ENCODE data around the gene PCYT2.

Gene PCYT2

DNA sequence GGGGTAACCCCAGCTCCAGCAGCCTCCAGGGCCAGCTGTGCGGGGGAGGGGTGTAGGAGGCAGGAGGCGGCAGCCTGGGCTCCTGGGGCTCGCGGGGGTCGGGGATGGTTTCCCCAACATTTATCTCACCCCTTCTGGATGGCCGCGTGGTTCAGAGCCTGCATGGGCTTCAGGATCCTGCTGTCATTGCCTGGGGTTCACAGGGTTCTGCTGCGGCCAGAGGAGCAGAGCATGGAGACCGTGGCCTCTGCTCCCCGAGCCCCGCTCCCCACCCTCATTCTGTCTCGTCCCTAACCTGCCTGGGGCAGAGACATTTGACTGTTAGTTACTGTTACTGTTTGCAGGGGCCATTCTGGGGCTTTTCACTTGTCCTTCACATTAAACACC is 31.0 kb upstream of the PCYT2 start:
- DNase-seq, result no peak

DNA sequence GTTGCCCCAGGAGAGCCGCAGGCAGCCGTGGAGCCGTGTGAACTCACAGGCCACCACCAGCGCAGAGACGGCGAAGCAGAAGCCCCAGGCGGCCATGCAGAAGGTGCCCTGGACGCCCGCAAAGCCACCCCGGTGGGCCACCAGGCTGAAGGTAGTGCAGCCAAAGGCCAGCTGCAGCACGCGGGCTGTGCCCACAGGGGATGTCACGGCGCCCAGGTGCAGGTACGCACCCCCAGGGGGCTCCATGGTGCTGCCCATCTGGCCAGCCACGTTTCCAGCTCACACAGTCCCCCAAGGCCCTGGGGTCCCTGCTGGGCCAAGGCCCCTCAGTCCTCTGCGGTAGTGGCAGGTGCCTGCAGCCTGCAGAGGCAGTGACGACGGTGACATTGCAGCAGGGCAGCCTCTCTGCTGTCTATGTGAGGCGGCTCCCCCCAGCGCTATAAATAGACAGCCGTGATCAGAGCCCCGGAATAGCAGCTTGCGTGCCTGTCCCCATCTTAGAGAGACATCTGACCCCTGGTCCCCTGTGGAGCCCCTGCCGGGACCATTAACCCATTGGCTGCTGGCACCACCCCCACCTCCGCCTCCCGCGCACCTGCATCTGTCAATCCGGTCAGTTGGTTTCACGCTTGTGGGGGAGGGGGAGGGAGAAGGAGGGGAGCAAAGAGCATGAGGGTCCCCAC is 30.4 kb upstream of the PCYT2 start:
- DNase-seq, result no peak

DNA sequence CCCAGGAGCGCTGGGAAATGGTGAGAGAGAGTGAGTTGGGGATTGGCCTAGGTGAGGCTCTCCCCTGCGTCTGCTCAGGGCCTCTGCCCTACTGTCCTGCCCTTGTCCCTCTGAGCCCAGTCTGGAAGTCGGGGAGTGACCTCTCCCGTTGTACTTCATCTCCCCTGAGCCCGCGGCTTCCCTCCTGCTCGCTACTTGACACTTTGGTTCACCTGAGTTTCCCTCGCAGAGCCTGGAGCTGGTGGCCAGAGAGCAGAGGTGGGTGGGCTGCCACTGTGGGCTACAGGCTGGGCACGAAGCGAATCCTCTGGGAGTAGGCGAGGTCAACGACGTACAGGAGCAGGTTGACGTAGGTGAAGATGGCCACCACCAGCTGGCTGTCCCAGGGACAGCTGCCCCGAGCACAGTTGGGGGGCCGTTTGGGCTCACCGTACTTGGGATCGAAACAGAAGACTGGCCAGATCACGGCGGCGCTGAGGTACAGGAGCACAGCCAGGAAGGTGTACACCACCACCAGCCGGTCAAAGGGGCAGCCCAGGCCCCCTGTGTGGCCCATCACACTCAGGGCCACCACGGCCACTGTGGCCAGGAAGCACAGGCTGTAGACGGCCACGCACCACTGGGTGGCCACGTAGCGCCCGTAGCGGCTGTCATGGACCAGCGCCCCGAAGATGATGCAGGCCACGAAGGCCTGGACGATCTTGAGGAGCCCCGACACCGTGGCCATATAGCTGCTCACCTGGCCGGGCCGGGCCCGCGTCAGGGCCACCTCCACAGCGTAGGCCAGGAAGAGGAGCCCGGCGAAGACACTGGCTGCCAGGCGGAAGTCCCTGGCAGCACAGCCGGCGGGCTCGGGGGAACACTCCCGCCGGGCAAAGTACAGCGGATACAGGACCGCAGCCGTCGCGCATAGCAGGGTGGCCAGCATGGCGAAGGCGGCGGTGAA is 29.6 kb upstream of the PCYT2 start:
- DNase-seq, result no peak

DNA sequence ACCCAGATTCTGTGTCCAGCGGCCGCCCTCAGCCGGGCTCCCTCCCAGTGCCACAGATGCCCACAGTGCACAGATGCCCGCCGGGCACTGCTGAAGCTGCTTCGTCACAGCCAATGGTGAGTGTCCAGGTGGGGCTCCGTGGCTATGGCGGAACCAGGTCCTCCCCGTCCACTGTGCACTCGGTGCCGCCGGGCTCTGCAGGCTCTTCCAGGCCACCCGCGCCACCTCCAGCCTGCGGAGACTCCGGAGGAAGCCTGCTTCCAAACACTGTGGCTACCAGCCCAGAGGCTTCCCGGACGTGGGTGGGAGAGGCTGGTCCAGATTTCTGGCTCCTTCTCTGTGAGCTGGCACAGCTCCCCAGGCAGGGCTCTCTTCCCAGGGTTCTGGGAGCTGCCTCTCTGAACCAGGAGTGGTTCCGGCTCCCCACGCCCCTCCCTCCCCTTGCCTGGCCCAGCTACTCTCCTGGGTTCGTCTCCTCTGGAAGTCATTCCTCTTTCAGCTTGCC is 28.7 kb upstream of the PCYT2 start:
- DNase-seq, result no peak

DNA sequence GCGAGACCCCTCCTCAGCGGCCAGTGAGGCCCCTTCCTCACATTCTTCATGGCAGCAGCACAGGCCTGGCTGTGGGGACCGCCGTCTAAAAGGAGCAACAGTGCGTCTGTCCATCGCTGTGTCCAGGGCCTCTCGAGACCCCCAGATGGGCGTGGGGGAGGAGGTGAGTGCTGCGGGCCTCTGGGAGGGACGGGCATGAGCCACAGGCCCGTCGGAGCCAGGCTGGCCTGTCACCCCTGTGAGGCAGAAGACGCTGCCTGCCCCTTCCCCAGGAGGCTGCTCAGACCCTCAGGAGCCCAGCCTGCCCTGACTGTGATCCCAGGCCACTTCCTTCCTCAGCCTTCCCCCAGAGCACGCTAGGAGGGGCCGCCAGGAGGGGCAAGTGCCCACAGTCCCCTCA is 28.0 kb upstream of the PCYT2 start:
- DNase-seq, result no peak

DNA sequence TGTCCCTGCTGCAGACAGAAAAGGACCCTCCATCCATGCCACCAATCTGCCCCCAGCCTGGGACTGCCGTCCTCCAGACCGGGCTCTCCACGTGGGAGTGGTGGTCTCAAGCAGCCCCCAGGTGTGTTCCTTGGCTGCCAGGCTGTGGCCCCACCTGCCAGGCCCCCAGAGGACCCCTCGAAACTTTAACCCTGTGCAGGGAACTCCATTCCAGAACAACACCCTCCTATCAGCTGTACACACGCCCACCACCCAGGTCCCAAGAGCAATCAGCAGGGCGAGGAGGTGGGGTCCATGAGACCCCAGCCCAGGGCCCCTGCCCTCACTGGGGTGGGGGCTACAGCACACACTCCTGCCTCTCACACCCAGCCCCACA is 24.5 kb upstream of the PCYT2 start:
- DNase-seq, result no peak

DNA sequence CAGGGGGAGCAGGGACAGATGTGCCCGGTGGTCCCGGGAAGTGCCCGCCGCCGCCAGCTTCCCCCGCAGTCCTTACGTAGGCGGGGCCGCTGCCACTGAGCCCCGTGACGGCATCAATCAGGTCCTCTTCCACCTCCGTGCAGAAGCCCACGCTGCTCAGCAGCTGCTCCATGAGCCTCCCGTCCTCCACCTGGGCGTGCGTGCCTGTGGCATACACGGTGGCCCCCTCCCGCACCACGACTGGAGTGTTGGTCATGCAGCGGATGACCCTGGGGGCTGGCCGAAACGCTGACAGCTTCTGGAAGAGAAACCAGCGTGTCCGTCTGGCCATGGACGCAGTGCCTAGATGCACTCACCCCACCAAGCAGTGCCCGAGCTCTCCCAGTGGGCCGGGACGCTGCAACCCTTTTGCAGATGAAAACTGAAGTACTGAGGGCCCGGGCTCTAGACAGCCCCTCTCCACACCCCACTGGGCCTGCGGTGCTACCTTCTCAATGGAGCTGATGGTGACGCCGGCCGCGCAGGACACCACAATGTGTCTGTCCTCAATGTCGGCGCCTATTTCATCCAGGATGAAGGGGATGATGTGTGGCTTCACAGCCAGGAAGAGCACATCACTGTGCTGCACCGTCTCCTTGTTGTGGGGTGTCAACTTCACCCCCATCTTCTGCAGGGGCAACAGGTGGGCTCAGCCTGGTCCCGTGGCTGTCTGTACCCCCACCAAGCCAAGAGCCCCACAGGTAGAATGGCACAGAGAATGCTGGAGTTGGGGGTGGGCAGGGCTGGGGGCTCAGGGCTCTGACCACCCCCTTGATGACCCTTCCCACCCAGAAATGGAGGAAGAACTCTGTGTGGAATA is 23.9 kb upstream of the PCYT2 start:
- DNase-seq, result no peak

DNA sequence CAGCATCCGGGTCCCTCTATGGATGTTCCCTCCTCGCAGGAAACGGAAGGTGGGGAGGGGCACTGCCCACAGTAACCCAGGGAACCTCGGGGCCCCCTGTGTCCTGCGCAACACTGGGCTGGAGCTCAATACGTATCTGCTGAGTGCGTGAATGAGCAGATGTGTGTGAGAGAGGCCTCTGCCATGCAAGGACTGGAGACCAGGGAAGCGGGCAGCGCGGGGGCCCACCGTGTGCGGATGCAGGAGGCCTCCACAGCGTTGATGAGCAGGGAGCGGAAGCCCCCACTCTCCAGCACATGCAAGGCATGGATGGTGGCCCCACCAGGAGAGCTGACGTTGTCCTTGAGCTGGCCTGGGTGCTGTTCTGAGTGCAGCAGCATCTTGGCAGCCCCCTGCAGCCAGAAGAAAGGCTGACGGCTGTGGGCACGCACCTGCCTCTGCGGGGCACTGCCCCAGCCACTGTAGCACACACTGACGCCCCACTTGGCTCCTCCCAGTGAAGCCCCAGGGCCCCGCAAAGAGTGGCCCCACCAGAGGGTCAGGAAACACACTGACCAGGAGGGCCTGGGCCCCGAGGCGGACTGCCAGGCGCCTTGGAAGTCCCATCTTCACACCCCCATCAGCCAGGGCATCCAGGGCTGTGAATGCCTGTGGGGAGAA is 23.0 kb upstream of the PCYT2 start:
- DNase-seq, result no peak

DNA sequence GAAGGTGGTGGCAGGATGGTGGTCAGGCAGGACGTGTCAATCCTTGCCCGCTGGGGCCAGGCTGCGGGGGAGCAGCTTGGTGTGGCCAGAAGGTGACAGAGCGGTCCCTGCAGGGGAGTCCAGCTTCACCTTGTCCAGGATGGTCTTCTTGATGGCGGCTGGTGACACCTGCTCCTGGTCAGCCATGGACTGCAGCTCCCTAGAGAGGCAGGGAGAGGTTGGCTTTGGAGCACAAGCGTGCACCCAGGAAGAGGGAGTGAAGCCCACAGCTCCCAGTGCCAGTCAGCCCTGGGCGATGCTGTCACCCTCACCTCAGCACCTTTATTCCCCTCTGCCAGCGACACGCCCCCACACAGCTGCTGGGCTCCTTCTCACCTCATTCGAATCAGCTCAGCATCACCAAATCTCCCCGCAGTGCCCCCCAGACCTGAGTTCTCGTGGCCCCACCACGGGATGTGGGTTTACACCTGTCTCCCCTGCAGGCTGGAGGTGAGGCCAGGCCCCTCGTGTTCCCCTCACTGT is 22.0 kb upstream of the PCYT2 start:
- no peak for DNase-seq

DNA sequence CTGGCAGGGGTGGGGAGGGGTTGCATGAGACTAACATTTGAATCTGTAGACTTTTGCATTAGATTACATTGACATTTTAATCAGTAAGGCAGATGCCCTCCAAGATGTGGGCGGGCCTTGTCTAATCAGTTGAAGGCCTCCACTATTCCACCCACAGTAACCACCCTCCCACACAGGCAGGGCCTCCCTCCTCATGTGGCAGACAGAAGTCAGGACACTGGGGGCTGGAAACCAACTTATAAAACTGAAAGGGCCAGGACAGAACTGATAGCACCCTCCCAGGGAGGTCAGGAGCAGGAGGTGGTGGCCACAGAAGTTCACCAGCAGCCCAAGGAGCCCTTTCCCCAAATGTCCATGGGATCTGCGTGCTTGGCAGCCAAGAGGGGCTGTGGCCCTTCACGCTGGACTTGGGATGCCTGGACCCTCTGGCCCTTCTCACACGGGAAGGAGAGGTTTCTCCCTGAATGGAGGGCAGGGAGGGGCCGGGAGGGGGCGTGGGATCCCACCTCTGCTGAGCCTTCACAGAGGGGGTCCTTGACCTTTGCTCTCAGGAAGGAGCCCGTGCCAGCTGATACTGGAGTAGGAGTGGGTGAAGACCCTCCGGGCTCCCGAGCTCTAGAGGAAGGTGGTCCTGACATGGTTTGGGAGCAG is 21.3 kb upstream of the PCYT2 start:
- no peak for DNase-seq

DNA sequence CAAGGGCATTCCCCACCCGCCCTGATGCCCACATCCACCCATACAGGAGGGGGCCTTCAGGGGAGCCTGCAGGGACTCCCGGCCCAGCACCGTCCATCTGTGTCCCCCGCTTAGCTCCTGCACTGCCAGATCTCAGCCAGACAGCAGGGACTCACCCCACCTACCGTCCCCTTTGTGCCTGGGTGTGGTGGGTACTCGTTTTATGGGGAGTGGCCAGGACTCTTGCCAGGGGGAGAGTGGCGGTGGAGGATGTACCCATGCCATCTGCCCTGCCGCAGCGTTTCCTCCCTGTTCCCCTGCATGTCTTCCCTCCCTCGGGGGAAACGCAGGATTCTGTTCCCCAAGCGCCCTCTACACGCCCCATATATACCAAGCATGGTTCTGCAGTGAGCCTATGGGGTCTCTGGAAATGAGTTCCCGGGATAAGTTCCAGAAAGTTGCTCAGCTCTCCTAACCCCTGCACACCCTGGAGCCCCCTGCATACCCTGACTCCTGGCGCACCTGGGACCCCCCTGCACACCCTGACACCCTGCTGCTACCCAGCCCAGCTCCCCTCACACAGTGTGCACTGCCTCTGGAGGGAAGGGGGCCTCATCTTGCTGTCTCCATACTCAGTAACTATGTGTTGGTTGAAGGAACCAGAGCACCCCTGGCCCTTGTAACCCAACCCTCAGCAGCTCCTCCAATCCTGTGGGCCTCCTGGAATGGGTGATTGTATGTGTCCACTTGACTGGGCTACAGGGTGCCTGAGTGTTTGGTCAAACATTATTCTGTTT is 20.5 kb upstream of the PCYT2 start:
- no peak for DNase-seq

DNA sequence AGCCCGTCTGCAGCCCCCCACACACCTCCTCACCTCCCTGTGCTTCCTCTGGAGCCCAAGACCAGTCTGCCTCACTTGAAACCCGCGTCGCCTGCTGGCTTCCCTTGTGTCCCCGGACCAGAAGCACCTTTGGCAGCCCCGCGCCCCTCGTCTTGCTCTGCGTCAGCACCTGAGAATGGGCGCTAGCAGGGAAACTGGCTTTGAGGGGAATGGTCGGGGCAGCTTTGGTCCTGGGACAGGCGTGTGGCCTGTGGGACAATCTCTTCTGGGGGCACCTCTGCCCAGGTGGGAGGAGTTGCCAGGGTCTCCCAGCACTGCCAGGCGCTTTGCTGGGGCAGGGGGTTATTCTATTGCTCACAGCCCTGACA is 20.0 kb upstream of the PCYT2 start:
- no peak for DNase-seq

DNA sequence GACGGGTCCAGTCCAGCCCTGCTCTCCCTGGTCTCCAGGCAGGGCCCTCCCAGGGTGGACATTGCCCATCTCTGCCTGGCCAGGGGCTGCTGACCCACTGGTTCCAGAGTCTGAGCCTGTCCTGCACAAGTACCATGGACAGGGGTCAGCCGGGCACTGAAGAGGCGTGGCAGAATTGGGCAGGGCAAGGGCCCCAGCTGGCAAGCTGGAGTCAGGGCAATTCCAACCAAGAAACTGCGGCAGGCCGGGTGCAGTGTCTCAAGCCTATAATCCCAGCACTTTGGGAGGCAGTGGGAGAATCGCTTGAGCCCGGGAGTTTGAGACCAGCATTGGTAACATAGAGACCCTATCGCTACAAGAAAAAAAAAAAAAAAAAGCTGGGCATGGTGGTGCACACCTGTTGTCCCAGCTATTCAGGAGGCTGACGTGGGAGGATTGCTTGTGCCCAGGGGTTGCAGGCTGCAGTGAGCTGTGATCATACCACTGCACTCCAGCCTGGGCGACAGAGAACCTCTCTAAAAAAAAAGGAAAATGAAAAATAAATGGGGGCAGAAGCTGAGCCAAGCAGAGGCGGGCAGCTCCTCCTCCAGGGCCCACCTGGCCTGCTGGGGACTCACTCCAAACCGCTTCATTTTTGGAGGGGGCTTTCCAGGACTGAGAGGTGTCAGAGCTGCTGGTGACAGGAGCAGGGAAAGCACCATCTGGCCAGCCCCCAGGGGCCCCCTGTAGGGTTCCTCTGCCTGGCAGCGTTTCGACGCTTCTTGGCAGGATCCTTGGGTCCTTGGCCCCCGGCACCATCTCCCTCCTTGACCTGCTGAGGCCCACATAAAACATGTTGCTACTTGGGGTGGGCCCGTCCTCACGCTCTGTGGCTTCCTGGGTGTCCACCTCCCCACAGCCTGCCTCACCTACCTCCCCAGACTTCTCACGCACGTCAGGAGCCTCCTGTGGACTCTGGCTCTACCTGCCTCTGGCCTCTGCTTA is 19.2 kb upstream of the PCYT2 start:
- DNase-seq, result no peak

DNA sequence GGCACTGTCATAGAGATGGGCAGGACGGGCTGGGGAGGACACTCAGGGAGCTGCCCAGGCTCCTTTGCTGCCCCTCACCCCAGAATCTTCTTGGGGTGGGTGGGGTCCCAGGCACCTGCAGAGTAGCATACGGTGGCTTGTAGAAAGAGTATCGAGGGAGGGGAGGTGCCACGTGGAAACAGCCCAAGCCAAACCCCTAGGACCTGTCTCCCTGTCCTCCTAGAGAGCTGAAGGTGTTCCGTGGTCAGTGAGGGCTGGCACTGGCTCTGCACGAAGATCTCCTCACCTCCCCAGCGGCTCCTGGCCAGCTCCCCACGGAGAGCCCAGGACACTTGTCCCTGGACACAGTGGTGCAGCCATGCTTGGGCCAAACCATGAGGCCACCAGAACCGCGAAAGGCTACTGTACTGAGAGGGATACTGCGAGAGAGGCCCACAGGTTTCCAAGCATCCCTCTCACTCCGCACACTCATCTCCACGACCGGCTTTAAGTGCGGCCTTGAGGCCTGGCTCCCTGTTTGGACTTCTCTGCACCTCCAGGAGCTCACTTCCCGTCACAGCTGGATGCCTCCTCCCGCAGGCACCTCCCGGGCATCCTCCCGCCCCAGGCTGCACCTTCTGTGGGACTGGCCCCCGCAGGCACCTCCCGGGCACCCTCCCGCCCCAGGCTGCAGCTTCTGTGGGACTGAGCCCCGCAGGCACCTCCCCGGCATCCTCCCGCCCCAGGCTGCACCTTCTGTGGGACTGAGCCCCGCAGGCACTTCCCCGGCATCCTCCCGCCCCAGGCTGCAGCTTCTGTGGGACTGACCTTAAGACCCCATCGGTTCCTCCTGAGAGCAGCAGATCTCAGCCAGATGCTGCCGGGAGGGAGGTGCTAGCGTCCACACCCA is 18.3 kb upstream of the PCYT2 start:
- no peak for DNase-seq

DNA sequence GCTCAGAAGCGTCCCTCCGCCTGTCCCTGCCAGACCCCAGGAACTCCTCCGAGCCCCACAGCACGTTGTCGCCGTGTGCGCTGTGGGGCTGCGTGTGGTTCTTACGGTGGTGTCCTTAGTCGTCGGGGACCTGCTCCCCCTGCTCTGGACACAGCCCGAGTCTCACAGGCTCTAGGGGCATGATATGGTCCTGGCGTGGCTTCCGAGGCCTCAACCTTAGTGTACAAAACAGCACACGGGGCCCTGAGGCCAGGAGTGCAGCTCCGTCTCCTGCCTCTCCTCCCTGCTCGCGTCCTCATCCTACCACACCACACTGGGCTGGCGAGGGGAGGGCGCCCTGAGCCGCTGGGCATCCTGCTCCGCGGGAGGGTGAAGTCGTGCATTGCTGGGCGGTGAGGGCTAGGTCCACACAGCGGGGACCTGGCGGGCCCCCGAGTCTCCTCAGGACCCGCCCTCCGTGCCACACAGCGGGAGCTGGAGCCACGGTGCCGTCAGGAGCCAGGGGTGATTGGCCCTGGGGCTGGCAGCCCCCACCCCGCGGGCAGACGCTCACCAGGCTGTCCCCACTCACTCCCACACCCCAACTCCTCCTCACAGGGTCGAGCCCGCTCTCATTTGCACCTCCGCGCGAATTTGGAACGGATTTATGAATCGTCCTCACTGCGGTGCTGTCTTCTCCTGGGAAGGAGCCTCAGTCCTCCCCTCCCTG is 17.5 kb upstream of the PCYT2 start:
- no peak for DNase-seq

DNA sequence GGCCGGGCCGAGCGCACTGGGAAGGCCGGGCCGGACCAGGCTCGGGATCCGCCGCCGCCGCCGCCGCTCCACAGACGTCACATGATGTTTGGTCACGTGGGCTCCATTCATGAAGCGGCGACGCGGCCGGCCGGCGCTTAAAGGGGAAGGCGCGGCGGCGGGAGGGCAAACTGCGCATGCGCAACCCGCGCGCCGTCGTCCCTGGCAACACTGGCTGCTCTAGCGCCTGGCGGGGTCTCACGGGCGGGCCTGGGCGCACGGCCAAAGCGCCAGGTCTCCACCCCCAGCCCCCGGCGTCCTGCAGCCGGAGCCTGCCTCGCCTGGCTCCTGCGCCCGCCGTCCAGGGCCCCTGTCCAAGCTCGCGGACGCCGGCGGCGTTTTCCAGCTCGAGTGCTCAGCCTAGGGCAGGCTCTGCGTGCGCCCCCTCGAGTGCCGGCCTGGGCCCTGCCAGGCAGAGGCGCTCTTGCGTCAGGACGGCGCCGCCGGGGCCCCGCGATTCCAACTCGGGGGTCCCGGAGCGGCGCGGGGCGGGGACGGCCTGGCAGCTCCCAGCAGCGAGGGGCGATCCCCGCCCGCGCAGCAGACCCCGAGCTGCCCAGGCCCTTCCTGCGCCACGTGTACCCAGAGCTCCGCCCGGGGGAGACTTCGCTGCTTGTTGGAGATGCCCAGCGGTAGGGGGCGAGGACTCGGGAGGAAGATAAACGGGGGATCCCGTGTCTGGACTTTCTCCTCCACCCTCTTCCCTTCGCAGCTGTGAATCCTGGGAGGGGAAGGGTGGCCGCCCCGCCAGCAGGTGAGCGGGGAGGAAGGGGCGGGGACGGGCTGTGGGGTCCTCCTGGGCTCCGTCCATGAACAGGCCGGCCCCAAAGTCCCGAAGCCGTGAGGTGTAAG is 16.7 kb upstream of the PCYT2 start, which contains the start of gene MAFG:
TSS of gene MAFG (minus strand) at position 83 of the 891 bp plus-strand sequence. CDS start 4,550 bp downstream, outside the sequence.
- peak; percentile 54 for DNase-seq

DNA sequence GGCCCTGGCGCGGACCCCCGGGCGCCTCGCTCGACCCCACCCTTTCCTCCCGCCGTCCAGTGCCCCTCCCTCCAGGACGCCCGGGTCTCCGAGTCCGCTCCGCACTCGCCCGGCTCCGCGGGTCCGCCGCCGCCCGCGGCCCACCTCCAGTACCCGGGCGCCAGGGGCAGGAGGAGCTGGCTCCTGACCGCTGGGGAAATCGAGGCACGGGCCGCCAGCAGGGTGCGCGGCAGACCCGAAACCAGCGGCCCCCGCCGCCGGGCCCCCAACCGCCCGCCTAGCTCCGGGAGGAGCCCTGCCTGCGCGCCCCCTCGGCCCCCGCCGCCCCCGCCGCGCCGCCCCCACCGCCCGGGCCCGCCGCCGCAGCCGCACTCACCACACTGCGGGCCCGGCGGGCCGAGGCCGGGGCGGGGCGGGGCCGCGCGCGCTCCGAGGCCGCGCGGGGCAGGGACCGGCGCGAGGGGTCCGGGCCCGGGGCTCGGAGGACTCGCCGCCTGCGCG is 16.0 kb upstream of the PCYT2 start:
- no peak for DNase-seq
